ENCODE data around the gene IRF8.
"Not testable (repeated sequence)": the region's sequence is repeated elsewhere in the genome, so short reads cannot be mapped to it uniquely, and the experiment has no call there.

IRF8 gene

GRCh38 chr16:85872734-85873133, 26.2 kb upstream of the IRF8 start:
- no peak for TF ChIP-seq CTCF (IDR thresholded peaks at IDR 0.05; ENCODE audit: insufficient read depth, low read length, poor library complexity, severe bottlenecking)
- no peaks in the 10 kb centered on the region for H3K36me3 ChIP-seq (ENCODE audit: control insufficient read depth, insufficient read depth, low read length)
- no peak for DNase-seq (ENCODE audit: extremely low read depth, insufficient read length)
- H3K4me3 ChIP-seq (replicated peaks; ENCODE audit: low read depth, low read length) = no peak overlapping the region
- no peaks in the 10 kb centered on the region for H3K27me3 ChIP-seq (replicated peaks; ENCODE audit: control insufficient read depth, insufficient read depth, low read length)

- no peak for DNase-seq (ENCODE audit: extremely low read depth, insufficient read length)
- TF ChIP-seq CTCF (IDR thresholded peaks at IDR 0.05; ENCODE audit: insufficient read depth, low read length, poor library complexity, severe bottlenecking) = no peak
- Histone ChIP-seq H3K36me3 (ENCODE audit: control insufficient read depth, insufficient read depth, low read length) (no peaks in the 10 kb centered on the region), H3K4me3 (replicated peaks; ENCODE audit: low read depth, low read length) (no peak overlapping the region), H3K27me3 (replicated peaks; ENCODE audit: control insufficient read depth, insufficient read depth, low read length) (no peaks in the 10 kb centered on the region)
These were observed 25.8 kb upstream of the IRF8 start for GRCh38 chr16:85873153-85873552.

- DNase-seq (ENCODE audit: extremely low read depth, insufficient read length); H3K4me3 ChIP-seq (replicated peaks; ENCODE audit: low read depth, low read length); H3K27me3 ChIP-seq (replicated peaks; ENCODE audit: control insufficient read depth, insufficient read depth, low read length); H3K36me3 ChIP-seq (ENCODE audit: control insufficient read depth, insufficient read depth, low read length): not testable (repeated sequence)
These were observed 24.9 kb upstream of the IRF8 start for GRCh38 chr16:85874031-85874430.

- TF ChIP-seq CTCF (IDR thresholded peaks at IDR 0.05; ENCODE audit: insufficient read depth, low read length, poor library complexity, severe bottlenecking) = no peak
- Histone ChIP-seq H3K27me3 (replicated peaks; ENCODE audit: control insufficient read depth, insufficient read depth, low read length) (no peaks in the 10 kb centered on the region), H3K36me3 (ENCODE audit: control insufficient read depth, insufficient read depth, low read length) (no peaks in the 10 kb centered on the region), H3K4me3 (replicated peaks; ENCODE audit: low read depth, low read length) (no peak overlapping the region)
- DNase-seq (ENCODE audit: extremely low read depth, insufficient read length) = no peak
These were observed 20.6 kb upstream of the IRF8 start for GRCh38 chr16:85878407-85878806.

GRCh38 chr16:85878875-85879274, 20.1 kb upstream of the IRF8 start:
- TF ChIP-seq CTCF (IDR thresholded peaks at IDR 0.05; ENCODE audit: insufficient read depth, low read length, poor library complexity, severe bottlenecking) = no peak
- DNase-seq (ENCODE audit: extremely low read depth, insufficient read length) = no peak
- H3K27me3 ChIP-seq (replicated peaks; ENCODE audit: control insufficient read depth, insufficient read depth, low read length) = no peaks in the 10 kb centered on the region
- no peaks in the 10 kb centered on the region for H3K36me3 ChIP-seq (ENCODE audit: control insufficient read depth, insufficient read depth, low read length)
- H3K4me3 ChIP-seq (replicated peaks; ENCODE audit: low read depth, low read length) = no peak overlapping the region

GRCh38 chr16:85879549-85879948, 19.4 kb upstream of the IRF8 start:
- no peaks in the 10 kb centered on the region for H3K27me3 ChIP-seq (replicated peaks; ENCODE audit: control insufficient read depth, insufficient read depth, low read length)
- H3K36me3 ChIP-seq (ENCODE audit: control insufficient read depth, insufficient read depth, low read length) = no peaks in the 10 kb centered on the region
- H3K4me3 ChIP-seq (replicated peaks; ENCODE audit: low read depth, low read length) = no peak overlapping the region
- TF ChIP-seq CTCF (IDR thresholded peaks at IDR 0.05; ENCODE audit: insufficient read depth, low read length, poor library complexity, severe bottlenecking) = no peak
- DNase-seq (ENCODE audit: extremely low read depth, insufficient read length) = no peak
